Measurements from ENCODE around the gene SOCS6.
"Not testable (repeated sequence)": the region's sequence is repeated elsewhere in the genome, so short reads cannot be mapped to it uniquely, and the experiment has no call there.

The SOCS6 gene

DNA sequence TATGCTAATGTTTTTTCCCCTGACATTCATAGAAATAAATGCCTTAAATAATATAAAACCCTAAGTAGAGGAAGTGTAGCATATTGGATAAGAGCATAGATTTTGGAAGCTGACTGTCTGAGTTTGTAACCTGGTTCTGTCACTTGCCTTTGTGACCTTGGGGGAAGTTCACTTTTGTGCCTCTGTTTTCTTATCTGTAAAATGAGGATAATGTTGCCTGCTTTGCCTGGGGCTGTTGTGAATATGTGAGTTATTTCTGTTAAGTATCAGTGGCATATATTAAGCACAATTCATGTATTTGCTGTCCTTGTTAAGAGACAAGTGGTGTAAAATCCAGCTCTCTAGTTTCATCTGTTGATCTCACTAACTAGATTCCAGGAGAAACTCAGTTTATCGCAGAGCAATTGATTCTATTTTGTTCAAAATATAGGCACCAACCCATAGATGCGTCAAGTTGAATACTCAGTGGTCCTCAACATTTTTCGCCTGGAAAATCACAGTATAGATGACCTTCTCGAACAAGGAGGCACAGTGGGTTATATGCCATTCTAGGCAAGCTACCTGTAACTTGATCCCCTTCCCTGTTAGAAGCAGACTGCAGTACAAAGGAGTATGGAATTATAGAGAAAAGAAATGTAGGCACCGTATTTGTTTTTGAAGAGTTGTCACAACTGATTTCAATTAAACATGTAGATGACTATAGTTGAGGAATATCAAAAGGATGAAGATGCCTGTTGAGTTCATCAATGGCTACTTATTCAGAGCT lies 67.0 kb downstream of the SOCS6 start:
- peak; percentile 29 for DNase-seq (ENCODE audit: low spot score)

DNA sequence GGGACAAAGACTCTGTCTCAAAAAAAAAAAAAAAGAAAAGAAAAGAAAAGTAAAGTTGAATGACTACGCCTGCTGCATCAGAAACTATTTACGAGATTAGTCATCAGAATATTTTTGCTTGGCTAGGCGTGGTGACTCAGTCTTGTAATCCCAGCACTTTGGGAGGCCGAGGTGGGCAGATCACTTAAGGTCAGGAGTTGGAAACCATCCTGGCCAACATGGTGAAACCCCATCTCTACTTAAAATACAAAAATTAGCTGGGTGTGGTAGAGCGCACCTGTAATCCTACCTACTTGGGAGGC lies 69.2 kb downstream of the SOCS6 start:
- DNase-seq (ENCODE audit: low spot score) = not testable (repeated sequence)

DNA sequence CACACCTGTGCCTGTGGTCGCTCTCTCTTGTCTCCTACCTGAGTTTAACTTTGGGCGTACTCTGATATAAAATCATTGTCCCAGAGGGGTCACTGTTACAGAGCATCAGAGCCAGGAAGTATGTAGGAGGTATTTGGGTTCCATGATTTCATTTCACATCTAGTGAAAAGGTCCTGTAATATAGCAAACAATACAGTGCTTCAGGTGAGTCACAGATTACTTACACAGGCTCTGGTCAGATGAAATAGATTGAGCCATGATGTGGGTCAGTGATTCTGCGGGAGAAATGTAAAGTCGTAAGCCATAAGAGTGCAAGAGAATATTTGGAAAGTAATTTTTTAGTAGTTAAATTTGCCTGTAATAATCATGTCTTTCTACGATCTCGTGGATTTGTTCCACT lies 70.2 kb downstream of the SOCS6 start:
- no peak for DNase-seq (ENCODE audit: low spot score)

DNA sequence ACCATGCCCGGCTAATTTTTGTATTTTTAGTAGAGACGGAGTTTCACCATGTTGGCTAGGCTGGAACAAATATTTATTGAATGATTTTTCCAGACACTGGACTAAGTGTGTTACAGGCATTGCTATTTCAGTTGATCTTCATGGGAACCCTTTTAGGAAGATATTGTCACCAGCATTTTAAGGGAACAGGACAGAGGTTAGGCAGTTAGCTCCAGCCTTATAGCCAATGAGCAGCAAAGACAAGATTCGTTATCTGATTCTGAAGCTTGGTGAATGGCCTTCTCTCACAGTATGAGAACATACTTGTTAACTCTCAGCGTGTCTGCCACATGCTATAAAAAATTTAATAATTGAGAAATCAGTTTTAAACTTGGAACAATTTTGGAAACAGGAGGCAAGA lies 73.4 kb downstream of the SOCS6 start:
- no peak for DNase-seq (ENCODE audit: low spot score)

DNA sequence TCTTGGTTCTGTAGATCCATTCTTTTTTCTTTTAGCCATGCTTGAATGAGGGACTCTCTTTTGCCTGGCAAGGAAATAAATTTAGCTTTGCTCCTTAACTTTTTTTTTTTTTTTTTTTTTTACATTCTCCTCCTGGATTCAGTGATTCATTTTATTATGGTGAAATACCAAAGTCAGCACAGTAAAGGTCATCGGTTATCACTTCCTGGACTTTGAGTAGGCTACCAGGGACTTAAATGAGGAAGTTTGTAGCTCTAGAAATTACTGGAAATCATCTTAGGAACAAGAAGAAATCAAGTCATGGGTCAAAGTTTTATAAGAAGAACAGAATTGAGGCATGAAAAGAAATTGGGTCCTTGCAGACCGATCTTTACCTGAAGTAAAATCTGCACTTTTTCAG lies 75.0 kb downstream of the SOCS6 start:
- no peak for DNase-seq (ENCODE audit: low spot score)

DNA sequence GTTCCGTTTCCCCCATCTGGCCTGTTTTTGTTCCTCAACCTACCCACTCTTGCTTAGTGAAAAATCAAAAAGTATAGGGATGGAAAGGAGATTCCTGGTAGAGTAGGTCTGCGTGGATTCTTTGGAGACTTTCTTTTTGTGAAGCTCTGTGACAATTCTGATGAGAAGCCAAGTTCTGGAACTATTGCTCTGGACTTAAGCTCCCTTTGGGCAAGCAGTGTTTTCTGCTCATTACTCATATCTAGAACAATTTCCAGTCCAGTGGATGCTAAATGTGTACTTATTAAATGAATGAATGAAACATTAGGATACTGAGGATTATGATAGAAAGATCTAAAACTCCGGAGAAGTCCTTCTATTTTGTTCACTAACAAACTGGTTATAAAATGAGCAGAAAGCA lies 76.5 kb downstream of the SOCS6 start:
- no peak for DNase-seq (ENCODE audit: low spot score)

DNA sequence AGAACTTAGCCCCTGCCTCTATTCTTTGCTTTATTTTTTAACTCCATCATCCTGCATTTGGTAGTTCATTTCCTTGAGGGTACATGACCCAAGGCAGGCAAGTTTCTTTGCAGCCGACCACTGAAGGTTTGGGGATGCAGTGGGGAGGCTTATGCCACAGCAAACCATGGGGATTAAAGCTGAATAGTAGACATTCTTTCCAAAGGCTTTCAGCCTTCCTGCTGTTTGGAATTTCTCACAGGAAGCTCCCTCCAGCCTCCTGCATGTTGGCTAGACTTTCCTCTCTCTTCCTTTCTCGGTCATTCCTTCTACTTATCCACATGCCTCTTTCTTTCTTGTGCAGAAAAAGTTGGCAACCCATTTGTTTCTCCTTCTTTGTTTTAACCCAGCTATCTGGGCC lies 77.3 kb downstream of the SOCS6 start:
- peak; percentile 43 for DNase-seq (ENCODE audit: low spot score)

DNA sequence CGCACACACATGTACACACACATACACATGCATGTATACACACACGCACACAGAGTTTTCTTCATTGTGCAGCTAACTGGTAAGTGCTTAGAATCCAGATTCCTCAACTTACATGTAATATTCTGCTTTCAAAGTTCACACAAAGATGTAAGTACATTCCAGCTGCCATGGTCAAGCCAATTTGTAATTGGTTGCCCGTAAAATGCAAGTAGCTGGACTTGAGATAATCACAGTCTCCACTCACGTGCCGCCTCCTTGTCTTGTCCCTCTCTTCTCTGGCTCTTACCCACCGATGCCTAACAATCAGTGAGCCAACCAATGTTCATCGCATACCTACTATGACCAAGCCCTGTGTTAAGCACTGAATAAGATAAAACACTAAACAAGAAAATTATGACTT lies 77.8 kb downstream of the SOCS6 start:
- no peak for DNase-seq (ENCODE audit: low spot score)

DNA sequence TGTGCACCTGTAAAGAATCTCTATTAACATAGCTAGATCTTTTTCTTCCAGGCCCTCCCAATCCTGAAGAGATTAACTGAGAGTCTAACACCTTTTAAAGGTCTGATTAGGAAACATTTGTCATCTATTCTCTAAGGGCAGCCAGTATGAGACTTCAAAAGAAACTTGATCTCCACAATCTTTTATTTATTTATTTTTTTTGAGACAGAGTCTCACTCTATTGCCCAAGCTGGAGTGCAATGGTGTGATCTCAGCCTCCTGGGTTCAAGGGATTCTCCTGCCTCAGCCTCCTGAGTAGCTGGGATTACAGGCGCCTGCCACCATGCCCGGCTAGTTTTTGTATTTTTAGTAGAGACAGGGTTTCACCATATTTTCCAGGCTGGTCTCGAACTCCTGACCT lies 78.5 kb downstream of the SOCS6 start:
- not testable (repeated sequence) for DNase-seq (ENCODE audit: low spot score)

DNA sequence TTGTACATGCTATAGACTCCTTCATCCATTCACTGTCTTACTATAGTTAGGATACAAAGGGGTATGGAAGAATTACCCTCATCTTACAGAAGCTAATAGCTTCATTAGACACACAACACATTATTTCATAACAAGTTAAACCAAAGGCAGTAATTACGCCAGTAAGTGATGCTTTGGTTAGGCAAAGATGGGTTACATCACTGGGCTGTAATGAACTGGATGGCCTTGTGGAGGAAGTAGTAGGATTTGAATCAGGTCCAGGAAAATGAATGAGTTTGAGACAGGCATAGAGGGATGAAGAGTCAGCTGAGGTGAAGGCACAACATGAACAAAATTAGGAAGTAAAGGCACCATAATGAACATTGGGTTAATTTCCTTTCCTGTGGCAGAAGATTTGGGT lies 80.1 kb downstream of the SOCS6 start:
- no peak for DNase-seq (ENCODE audit: low spot score)

DNA sequence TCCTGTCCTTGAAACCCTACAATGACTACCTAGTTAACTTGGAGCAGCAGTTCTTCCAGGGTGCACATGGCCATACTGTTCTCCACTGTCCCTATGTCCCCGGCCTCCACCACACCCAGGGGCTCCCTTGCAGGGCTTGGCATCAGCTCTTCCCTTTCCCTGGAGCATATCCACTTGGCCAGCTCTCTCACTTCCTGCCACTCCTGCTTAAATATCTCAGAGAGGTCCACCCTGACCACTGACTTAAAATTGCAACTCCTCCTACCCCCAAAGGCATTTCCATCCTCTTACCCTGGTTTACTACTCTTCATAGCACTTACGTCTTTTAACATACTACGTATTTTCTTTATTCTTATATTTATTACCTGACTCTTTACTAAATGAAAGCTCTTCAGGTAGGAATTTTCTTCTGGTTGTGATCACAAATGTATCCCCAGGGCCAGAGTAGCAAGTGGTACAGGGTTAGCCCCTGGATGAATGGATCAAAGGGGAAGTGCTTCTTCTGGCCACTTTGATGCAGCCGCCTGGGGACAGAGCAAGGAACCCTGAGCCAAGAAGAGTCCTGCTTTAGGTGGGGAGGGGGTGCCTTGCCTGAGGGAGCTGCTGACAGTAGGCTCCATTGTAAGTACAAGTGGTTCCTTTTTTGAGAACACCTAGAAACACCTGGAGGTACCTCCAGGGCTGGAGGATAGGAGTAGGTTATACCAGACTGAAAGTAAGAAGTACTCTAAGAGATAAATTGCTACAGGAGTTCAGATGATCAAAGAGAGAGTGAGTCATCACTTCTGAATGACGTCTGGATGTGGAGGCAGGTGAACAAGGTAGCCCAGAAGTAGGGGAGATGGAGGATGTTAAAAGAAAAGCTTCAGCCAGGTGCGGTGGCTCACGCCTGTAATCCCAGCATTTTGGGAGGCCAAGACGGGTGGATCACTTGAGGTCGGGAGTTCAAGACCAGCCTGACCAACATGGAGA lies 82.2 kb downstream of the SOCS6 start:
- no peak for DNase-seq (ENCODE audit: low spot score)

DNA sequence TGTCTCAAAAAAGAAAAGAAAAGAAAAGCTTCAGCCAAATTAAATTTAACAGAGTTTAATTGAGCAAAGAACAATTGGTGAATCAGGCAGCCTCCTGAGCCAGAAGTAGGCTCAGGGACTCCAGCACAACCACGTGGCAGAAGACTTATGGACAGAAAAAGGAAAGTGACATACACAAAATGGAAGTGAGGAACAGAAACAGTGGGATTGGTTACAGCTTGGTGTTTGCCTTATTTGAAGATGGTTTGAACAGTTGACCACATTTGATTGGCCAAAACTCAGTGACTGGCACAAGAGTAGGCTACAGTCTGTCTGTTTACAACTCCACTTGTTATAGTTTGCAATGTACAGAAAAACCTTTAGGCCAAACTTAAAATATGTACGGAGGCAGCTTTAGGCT lies 83.1 kb downstream of the SOCS6 start:
- DNase-seq (ENCODE audit: low spot score) = no peak

DNA sequence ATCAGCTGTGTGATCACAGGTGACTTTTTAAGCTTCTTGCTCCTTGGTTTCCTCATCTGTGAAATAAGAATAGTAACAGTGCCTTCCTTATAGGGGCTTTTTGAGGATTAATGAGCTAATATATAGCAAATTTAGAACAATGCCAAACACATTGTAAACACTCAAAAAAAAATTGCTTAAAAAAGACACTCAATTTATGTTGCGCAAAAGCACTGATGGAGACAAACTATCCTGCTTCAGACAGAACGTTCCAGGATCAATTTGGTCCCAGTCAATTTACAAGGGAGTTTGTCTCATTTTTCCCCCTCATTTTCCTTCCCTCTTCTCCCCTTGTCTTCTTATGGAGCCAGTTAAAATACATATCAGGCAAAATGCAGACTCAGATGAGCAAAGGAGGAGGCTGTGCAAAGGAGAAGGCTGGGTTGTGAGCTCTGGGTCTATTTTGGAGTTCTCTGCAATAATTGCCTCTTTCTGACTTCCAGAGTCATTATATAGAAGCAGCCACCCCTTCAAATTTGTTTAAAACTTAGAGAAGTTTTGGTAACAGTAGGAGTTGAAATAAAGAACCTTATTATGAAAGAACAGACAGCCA lies 83.7 kb downstream of the SOCS6 start:
- no peak for DNase-seq (ENCODE audit: low spot score)

DNA sequence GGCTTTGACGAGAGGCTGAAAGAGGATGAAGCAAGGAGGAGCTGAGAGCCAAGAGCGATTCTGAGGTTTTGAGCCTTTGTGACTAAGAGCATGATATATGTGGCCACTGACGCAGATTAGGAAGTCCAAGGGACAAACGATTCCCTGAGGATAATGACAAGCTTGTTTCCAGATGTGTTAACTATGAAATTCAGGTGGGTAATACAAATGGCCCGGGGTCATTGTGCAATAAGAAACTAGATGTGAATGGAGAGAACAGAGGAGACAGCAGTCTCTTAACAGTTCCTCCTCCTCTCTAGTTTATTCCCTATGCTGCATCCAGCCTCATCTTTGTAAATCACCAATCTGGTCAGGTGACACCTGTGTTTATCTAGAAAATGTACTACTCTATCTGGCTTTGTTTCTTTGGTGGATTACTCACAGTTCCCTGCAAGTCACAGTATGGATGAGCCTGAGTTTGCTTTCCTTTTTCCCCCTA lies 84.2 kb downstream of the SOCS6 start:
- no peak for DNase-seq (ENCODE audit: low spot score)

DNA sequence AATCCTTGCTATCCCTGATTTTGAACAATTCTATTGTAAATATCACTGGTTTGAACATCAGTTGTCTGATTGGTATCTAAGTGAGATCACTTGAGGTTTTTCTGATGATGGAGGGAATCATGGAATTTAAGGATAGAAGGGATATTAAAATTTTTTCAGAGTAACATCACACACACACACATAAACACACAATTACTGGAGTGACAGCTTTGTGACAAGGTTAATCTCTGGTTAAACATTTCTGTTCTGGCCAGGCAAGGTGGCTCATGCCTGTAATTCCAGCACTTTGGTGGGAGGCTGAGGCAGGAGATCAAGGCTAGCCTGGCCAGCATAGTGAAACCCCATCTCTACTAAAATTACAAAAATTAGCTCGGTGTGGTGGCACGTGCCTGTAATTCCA lies 85.3 kb downstream of the SOCS6 start:
- DNase-seq (ENCODE audit: low spot score) = no peak

DNA sequence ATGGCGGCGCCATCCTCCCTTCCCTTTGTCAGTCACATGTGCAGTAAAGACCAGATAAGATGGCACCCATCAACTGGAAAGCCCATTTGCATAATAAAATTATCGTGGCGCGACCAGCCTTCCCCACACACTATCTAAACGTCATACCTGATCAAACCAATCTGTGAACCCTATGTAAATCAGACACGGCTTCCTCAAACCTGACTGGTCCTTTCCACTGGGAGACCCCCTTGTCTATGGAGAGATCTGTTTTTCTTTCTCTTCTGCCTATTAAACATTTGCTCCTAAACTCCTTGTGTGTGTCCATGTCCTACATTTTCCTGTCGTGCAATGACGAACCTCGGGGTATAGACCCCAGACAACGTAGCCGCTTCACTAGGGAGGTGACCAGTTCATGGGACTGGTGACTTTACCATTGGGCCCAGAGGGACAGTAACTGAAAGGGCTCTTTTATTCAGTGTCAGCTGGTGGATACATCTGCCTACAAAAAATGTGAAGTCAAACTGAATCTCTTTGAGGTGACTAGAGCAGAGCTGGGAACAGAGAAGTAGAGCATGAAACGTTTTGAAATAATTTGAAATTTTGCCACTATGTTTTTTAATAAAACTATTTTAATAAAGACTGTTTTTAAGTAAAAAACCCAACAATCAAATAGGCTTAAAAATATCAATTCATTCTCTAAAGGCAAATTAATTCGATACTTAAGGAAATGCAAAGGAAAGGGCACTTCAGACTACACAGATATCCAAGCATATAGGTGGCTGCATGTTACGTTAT lies 87.5 kb downstream of the SOCS6 start:
- no peak for DNase-seq (ENCODE audit: low spot score)

DNA sequence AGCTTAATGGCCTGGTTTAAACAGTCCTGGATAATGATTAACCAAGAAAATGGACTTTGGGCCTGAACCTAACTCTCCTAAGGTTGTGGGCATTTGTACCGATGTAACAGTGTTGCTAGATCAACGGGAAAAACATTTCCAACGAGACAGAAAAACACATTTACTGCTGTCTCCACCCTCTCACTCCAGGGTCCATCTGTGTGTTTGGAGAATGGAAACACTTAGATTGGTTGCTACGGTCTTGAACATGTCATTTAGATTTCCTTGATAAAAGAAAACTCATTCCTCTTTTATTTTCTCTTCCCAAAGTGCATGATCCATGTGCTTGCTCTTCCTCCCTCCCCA lies 88.0 kb downstream of the SOCS6 start:
- DNase-seq (ENCODE audit: low spot score) = no peak

DNA sequence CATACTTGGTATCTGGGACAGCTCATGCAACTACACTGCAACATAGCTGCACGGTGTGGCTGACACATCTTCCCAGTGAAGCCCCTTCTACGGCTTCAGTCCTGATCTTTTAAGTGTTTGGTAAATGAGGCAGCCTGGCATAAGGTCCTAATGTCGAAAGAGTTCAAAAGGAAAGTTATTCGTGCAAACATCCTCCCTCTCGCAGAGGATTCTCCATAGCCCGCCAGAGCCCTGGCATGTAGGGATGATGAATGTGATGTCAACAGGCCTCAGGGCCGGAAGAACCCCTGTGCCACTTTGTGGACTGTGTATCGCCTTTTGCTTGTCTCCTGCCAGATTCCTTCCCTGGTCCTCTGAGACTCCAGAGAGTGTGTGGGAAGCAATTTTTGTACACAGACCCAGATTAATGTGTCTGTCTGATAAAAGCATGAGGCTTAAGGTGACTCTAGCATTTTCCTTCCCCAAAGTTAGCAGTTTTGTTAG lies 88.5 kb downstream of the SOCS6 start:
- DNase-seq (ENCODE audit: low spot score) = no peak

DNA sequence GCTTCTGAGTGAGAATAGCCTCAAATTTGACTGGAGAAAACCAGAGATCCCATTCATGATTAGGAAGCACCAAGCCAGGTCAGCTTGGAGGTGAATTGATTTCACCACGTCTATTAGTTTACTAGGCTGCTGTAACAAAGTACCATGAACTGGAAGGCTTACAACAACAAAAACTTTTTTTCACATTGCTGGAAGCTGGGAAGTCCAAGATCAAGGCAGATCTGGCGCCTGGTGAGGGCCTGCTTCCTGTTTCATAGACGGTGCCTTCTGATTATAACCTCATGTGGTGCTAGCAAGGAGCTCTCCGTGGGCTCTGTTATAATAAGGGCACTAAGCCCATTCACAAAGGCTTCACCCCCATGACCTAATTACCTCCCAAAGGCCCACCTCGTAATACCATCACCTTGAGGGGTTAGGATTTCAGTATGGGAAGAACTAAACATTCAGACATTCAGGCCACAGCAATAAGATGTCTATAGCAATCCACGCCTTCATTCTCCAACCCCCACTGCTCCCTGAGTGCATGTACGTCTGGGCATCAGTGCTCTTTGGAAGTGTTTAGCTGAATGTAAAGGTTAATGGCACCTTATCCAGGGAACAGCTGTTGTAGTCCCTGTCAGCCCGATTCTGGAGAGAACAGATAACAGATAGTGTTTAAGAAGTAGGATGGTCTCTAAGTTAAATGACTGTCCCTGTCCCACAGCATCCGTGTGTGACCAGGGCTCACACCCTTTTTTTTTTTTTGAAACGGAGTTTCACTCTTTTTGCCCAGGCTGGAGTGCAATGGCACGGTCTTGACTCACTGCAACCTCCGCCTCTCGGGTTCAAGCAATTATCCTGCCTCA lies 89.2 kb downstream of the SOCS6 start:
- DNase-seq (ENCODE audit: low spot score) = no peak
